Muscle of leg (tissue), 11 donors: ENCODE results near the gene FUBP3. TPM values are rescaled to one million over a fixed set of nuclear protein-coding genes. Genes with fewer than 3 reads are reported as not detected.

Experiments
- DNase-seq: peaks from one replicate; pipeline ENCODE4 v3.0.0; 2013
- H3K27ac ChIP-seq: one replicate; pipeline ENCODE4 v1.5.1; 2013; ENCODE audit warnings: mild to moderate bottlenecking, low read length, control low read depth
- H3K27me3 ChIP-seq: one replicate; pipeline ENCODE4 v1.6.1; 2013; ENCODE audit warnings: low read length; ENCODE audit not compliant: control insufficient read depth, insufficient read depth
- H3K36me3 ChIP-seq: one replicate; pipeline ENCODE4 v1.6.1; 2013; ENCODE audit warnings: low read length; ENCODE audit not compliant: control insufficient read depth, insufficient read depth
- H3K4me1 ChIP-seq: one replicate; pipeline ENCODE4 v1.6.1; 2013; ENCODE audit warnings: low read length; ENCODE audit not compliant: control insufficient read depth, insufficient read depth
- H3K4me3 ChIP-seq: one replicate; pipeline ENCODE4 v1.5.1; 2013; ENCODE audit warnings: low read length, control low read depth
- H3K9me3 ChIP-seq: replicated peaks from 2 replicates; pipeline ENCODE4 v1.6.1; 2013; ENCODE audit warnings: low read depth, low read length; ENCODE audit not compliant: control insufficient read depth
- WGBS: methylation state at CpG from one replicate; pipeline ENCODE4 v1.1.5; 2013; ENCODE audit warnings: missing lambda C conversion rate; ENCODE audit not compliant: insufficient coverage; 5-methylcytosine and 5-hydroxymethylcytosine counted together
- polyA plus RNA-seq, 8 donors: library from polyadenylated mRNA; unstranded; fragments of 120-200 nt; gene quantifications; one replicate each; pipeline versions ENCODE4 v1.2.1 to v1.2.3, GENCODE V29; 2013; ENCODE audit warnings: inconsistent platforms in 1 of 8, low replicate concordance in 1 of 8; ENCODE audit not compliant: insufficient read length in 8 of 8, insufficient read depth in 1 of 8
- total RNA-seq: library from RNA; stranded (reverse); fragments of 120-200 nt; gene quantifications from one replicate; pipeline ENCODE4 v1.2.4, GENCODE V29; 2013

FUBP3 gene
- total and polyA plus RNA-seq, 9 donors, result 27.4 to 51.2 (median 44.5) TPM

DNA sequence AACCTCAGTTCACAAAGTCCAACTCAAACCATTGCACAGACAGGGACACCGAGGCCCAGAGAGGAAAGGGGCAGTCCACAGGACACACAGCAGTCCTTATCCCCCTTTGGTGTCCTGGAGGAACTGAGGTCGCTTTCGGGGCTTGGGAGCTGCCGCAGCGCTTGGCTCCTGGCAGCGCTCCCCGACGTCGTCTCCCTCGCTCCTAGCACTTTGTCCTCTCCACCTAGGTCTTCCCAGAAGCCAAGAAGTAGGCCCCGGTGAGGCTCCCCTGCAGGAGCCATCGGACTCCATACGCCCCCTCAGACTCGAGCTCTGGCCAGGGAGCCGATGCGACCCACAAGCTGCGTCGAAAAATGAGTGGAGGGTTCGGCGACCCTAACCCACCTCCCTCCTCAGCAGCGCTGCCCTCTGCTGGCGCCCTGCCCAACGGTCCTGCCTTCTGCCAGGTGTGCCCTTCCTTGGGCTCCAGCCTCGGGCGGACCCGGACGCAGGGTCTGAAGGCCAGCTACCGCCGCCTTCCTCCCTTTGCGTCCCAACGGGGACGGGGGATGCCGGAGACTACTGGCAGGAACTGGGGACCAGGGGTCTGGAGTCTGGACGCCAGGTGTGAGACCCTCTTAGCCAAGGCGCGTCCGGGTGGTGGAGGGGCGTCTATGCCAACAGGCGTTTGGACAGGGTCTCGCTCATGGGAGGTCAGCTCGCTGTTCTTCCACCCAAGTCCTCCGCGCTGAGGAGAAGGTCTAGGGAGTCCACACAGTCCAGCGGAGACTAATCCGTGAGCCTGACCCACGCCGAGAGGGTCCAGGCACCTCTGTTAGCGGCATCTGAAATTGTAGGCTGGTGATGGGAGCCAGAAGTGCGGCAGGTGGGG lies 83.0 kb downstream of the FUBP3 start:
- Histone ChIP-seq H3K9me3 (no peaks in the 10 kb centered on the region), H3K4me3 (no peak overlapping the region), H3K36me3 (no peaks in the 10 kb centered on the region), H3K27ac (no peak overlapping the region), H3K27me3 (peaks cover 100% of the 10 kb centered on the region), H3K4me1 (peaks cover 58% of the 10 kb centered on the region)
- WGBS, result 3% methylated on average over 46 of the region's 49 CpGs
- DNase-seq, result no peak

DNA sequence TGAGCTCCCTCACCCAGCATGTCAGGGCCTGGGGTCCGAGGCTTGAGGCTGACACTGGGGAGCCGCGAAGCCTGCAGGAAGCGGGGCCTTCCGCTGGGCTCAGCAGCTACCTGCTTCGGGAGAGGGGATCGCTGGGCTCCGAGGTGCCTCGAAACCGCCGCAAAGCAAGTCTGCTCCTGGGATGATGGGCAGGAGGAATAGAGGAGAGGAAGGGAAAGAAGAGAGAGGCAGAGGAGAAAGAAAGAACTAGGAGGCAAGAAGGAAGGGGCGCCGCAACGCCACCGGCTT lies 83.5 kb downstream of the FUBP3 start:
- Histone ChIP-seq H3K27me3 (peaks cover 100% of the 10 kb centered on the region), H3K27ac (no peak overlapping the region), H3K4me1 (peaks cover 58% of the 10 kb centered on the region), H3K36me3 (no peaks in the 10 kb centered on the region), H3K4me3 (no peak overlapping the region), H3K9me3 (no peaks in the 10 kb centered on the region)
- WGBS, result 3% methylated on average over 13 of the region's 15 CpGs
- no peak for DNase-seq

DNA sequence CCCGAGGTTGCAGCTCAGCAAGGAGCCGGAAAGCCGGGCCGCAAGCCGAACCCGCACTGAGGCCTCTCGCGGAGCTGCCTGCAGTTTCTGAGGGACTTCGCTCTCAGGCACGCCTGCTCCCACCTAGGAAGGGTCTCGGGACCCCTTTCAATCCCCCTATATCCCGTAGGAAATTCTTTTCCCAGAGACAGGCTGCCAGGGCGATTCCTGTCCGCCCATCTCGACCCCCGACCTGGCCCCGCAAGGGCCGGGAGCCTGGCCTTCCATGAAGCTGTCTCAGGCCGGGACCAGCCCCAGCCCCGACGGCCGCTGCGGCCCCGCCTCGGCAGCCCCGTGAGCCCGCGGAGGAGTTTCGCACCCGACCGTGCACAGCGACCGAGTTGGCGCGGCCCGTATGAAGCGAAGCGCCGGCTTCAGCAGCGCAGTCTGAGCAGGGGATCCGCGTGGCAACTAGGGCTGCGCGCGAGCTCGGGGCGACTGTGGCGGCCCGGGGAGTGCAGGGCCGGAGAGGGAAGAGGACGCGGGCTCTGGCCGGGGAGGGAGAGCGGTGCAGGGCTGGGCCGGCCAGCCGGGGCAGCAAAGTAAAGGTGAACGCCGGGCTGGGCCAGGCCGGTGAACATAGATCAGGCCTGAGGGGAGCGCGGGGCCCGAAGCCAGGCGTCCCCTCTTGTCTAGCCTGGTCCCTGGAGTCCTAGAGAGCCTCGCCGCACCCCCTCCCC lies 84.0 kb downstream of the FUBP3 start:
- H3K36me3 ChIP-seq, result no peaks in the 10 kb centered on the region
- no peaks in the 10 kb centered on the region for H3K9me3 ChIP-seq
- peaks cover 100% of the 10 kb centered on the region for H3K27me3 ChIP-seq
- H3K4me3 ChIP-seq, result no peak overlapping the region
- no peak overlapping the region for H3K27ac ChIP-seq
- no peak for DNase-seq
- peaks cover 58% of the 10 kb centered on the region for H3K4me1 ChIP-seq
- WGBS, result under 1% methylated on average over 50 of the region's 65 CpGs

DNA sequence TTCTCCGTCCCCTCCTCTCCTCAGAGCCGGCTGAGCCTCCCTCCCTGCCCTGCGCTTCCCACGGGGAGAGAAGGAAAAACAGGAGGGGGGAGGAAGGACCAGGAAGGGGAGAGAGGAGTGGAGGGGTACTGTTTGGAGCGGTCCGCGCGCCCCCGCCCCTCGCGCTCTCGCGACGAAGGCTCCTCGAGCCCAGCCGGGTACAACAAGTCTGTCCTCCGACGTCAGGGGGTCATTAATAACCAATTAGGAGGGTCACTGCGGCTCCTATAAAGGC lies 84.5 kb downstream of the FUBP3 start:
- Histone ChIP-seq H3K27ac (no peak overlapping the region), H3K4me1 (peaks cover 58% of the 10 kb centered on the region), H3K36me3 (no peaks in the 10 kb centered on the region), H3K4me3 (no peak overlapping the region), H3K9me3 (no peaks in the 10 kb centered on the region), H3K27me3 (peaks cover 99% of the 10 kb centered on the region)
- WGBS, result under 1% methylated on average over 17 of the region's 19 CpGs
- no peak for DNase-seq

DNA sequence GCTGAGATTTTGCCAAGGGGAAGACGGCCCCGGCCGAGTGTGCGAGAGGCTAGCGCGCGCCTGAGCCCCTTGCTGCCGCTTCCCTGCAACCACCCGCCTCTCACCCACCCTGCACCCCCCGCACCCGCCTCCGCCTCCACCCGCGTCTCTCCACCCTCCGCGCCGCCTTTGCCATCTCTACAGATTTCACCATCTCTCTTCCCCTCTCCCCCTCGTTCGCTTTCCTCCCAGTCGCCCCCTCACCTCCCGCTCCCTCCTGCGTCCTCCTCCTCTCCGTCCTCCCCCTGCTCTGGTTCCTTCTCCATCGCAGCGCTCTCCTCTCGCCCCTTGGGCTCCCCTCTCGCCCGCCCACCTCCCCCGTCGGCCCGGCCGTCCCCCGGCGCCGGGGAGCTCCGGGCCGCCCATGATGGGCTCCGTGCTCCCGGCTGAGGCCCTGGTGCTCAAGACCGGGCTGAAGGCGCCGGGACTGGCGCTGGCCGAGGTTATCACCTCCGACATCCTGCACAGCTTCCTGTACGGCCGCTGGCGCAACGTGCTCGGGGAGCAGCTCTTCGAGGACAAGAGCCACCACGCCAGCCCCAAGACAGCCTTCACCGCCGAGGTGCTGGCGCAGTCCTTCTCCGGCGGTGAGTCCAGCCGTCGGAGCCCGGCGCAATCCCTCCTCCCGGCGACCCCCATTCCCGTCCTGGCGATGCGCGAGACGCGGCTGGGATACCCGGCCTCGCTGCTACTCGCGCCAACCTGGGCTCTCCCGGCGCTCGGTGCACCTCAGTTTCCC lies 85.1 kb downstream of the FUBP3 start, which contains the start of gene PRDM12:
TSS of gene PRDM12 (plus strand) at position 344 of the 778 bp plus-strand sequence. CDS start at position 404, 60 bp downstream.
- no peaks in the 10 kb centered on the region for H3K36me3 ChIP-seq
- no peak within 1 kb of the TSS for H3K4me3 ChIP-seq
- DNase-seq, result no peak
- H3K4me1 ChIP-seq, result peaks cover 57% of the 10 kb centered on the region
- WGBS, result under 1% methylated on average over 60 of the region's 76 CpGs
- no peaks in the 10 kb centered on the region for H3K9me3 ChIP-seq
- H3K27ac ChIP-seq, result no peak within 1 kb of the TSS
- peaks cover 94% of the 10 kb centered on the region for H3K27me3 ChIP-seq

DNA sequence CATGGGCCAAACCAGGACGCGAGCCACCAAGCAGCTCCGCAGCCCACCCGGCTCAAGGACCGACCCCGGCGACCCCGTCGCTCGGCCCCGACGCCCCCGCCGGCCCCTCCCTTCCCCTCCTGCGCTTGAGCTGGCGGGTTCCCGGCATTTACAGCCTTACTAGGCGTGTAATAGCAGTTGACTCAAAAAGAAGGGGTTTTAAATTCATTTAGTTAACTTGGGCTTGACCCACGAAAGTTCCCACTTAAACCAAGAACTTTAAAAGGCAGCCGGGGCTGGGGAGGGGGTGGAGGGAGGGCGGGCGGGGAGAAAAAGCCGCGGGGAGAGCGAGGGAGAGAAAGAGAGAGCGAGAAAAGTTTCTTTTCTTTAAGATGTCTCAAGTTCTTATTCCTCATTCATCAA lies 85.7 kb downstream of the FUBP3 start:
- H3K27me3 ChIP-seq, result peaks cover 91% of the 10 kb centered on the region
- H3K36me3 ChIP-seq, result no peaks in the 10 kb centered on the region
- H3K4me1 ChIP-seq, result peaks cover 52% of the 10 kb centered on the region
- no peak overlapping the region for H3K4me3 ChIP-seq
- DNase-seq, result no peak
- no peak overlapping the region for H3K27ac ChIP-seq
- WGBS, result 0% methylated on average over 3 of the region's 26 CpGs
- no peaks in the 10 kb centered on the region for H3K9me3 ChIP-seq

DNA sequence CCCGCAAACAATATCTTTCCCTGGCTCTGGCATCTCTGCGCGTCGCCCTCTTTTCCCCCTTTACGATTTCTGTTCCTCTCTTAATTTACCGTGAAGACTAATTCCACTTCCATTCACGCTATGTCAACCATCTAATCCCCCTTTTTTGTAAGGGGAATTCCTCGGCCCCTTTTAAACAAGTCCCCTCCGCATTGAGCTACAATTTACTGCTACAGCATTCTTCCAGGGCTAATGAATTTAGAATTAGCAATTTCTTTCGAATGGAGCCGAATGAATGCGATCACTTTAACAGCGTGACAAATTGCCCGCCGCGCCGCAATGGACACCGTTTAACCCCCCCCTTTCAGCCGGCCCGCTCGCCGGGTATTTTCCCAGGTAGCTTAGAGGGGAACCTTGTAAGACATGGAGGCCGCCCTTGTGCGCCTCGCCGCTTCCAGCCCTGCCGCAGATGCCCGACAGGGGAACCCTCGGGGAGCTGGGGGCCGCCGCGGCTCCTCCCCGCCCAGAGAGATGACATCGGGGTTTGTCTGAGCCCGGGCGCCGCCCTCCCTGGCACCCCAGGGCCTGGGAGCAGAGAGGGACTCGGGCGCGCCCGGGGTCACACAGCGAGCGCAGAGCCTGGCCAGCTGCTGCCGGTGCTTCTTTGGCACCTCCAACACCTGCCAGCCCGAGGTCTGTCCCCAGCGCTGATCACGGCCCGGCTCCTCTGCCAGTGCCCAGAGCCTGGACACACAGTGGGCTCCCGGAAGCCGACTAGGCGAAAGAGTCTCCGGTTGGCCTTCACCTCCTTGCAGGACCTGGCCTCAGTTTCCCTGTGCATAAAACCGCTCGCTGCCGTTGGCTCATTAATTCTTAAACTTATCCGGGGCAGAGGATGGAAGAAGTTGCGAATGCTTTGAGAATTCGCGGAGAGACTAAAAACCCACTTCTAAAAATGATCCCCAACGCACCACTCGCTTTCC lies 86.3 kb downstream of the FUBP3 start:
- H3K4me1 ChIP-seq, result peaks cover 48% of the 10 kb centered on the region
- no peak overlapping the region for H3K4me3 ChIP-seq
- DNase-seq, result no peak
- no peak overlapping the region for H3K27ac ChIP-seq
- 3% methylated on average over 47 of the region's 61 CpGs for WGBS
- no peaks in the 10 kb centered on the region for H3K9me3 ChIP-seq
- H3K27me3 ChIP-seq, result peaks cover 90% of the 10 kb centered on the region
- H3K36me3 ChIP-seq, result no peaks in the 10 kb centered on the region

DNA sequence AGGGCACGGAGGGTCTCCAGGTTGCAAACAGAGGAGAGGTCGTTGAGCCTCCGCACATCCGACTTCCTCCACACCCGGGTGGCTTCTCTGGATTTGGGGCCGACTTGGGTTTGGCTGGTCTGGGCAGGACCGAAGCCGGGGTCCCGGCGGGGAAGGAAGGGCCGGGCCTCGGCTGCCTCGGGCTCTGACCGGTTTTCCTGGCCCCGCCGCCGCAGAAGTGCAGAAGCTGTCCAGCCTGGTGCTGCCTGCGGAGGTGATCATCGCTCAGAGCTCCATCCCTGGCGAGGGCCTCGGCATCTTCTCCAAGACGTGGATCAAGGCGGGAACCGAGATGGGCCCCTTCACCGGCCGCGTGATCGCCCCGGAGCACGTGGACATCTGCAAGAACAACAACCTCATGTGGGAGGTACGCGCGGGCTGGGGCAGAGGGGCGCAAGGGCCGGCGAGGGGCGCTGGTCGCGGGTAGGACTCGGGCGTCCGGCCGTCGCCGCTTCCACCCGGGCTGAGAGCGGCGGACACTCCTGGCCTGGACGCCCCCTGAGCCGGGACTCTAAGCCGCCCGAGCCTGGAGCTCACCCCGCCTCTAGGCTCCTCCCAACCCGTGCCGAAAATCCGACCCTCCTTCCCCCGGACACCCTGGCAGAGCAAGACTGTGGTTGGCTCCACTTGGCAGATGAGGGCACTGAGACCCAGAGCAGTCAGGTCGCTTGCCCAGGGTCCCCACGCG lies 87.2 kb downstream of the FUBP3 start:
- H3K4me3 ChIP-seq, result no peak overlapping the region
- H3K4me1 ChIP-seq, result peaks cover 40% of the 10 kb centered on the region
- no peaks in the 10 kb centered on the region for H3K9me3 ChIP-seq
- no peaks in the 10 kb centered on the region for H3K36me3 ChIP-seq
- DNase-seq, result no peak
- 5% methylated on average over 53 of the region's 60 CpGs for WGBS
- peaks cover 82% of the 10 kb centered on the region for H3K27me3 ChIP-seq
- no peak overlapping the region for H3K27ac ChIP-seq

DNA sequence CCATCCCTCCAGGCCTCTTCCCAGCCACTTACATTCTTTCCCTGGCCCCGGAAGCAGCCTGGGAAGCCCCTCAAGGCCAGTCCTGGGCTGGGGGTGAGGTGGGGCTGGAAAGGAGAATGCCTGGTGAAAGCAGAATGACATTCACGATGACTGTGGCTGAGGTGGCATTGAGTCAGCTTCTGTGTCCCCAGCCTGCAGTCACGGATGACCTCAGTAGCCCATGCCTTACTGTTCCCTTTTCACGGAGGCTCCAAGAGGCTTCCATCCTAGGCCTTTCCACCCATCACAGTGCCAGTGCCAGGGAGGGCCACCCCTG lies 87.7 kb downstream of the FUBP3 start:
- Histone ChIP-seq H3K4me3 (no peak overlapping the region), H3K4me1 (peaks cover 36% of the 10 kb centered on the region), H3K9me3 (no peaks in the 10 kb centered on the region), H3K27me3 (peaks cover 77% of the 10 kb centered on the region), H3K27ac (no peak overlapping the region), H3K36me3 (no peaks in the 10 kb centered on the region)
- no peak for DNase-seq
- 73% methylated on average over 3 of the region's 4 CpGs for WGBS
